IMR-90 (cell line): ENCODE data around the gene SRRM4. TPM values are rescaled to one million over a fixed set of nuclear protein-coding genes. Genes with fewer than 3 reads are reported as not detected.

ENCODE experiments used
- ATAC-seq: fragments of 200-7000 bp; cut with Tn5 transposase; 2 replicates; pipeline ENCODE4 v1.9.1; 2020; ENCODE audit warnings: low read depth, mild to moderate bottlenecking, moderate library complexity
- BruUV-seq: library from RNA; stranded (reverse); fragments of 400-500 nt; replicated peaks from 2 replicates; lab custom pipeline; 2021; lab: Mats Ljungman, UMichigan
- CTCF ChIA-PET: fragments of 300-600 bp; formaldehyde crosslinking; extraction: SDS; loops from one replicate; lab custom pipeline; 2021; ENCODE audit warnings: antibody characterized with exemption; lab: Yijun Ruan, JAX
- POLR2A ChIA-PET: fragments of 300-600 bp; sonication (Branson Sonifier 250); formaldehyde crosslinking; loops from one replicate; lab custom pipeline; 2022; ENCODE audit warnings: antibody characterized with exemption; ENCODE audit not compliant: unreplicated experiment; lab: Charles Lee
- DNase-seq: peaks from one replicate; pipeline ENCODE4 v3.0.0; 2013
- H2AFZ ChIP-seq: replicated peaks from 2 replicates; pipeline ENCODE3; 2013; ENCODE audit warnings: low read length, mild to moderate bottlenecking; ENCODE audit not compliant: poor library complexity
- H2AK5ac ChIP-seq: 2 replicates; pipeline ENCODE4 v1.6.1; 2013; ENCODE audit warnings: low read depth, low read length, inconsistent platforms
- H2AK9ac ChIP-seq: replicated peaks from 2 replicates; pipeline ENCODE3; 2013; ENCODE audit warnings: mild to moderate bottlenecking, low read depth, low read length, moderate library complexity; ENCODE audit not compliant: poor library complexity
- H2BK120ac ChIP-seq: 2 replicates; pipeline ENCODE4 v1.6.1; 2013; ENCODE audit warnings: low read depth, low read length, inconsistent platforms
- H2BK15ac ChIP-seq: 3 replicates; pipeline ENCODE4 v1.6.1; 2013; ENCODE audit warnings: low read depth, low read length, inconsistent platforms
- H2BK20ac ChIP-seq: 2 replicates; pipeline ENCODE4 v1.6.1; 2013; ENCODE audit warnings: low read depth, mild to moderate bottlenecking, inconsistent platforms, low read length, moderate library complexity
- H2BK5ac ChIP-seq: 2 replicates; pipeline ENCODE4 v1.6.1; 2013; ENCODE audit warnings: mild to moderate bottlenecking, low read depth, low read length, inconsistent platforms; ENCODE audit not compliant: poor library complexity, severe bottlenecking
- H3K14ac ChIP-seq: replicated peaks from 2 replicates; pipeline ENCODE4 v1.6.1; 2013; ENCODE audit warnings: low read depth, low read length, inconsistent platforms
- H3K18ac ChIP-seq: 2 replicates; pipeline ENCODE4 v1.6.1; 2013; ENCODE audit warnings: low read depth, low read length, control low read depth
- H3K23ac ChIP-seq: 2 replicates; pipeline ENCODE4 v1.6.1; 2013; ENCODE audit warnings: low read depth, low read length, inconsistent platforms
- H3K27ac ChIP-seq: 2 replicates; pipeline ENCODE4 v1.5.1; 2013; ENCODE audit warnings: mild to moderate bottlenecking, control low read depth, low read length; ENCODE audit not compliant: insufficient read depth
- H3K27me3 ChIP-seq: 2 replicates; pipeline ENCODE4 v1.6.1; 2013; ENCODE audit warnings: low read length; ENCODE audit not compliant: control insufficient read depth, insufficient read depth
- H3K36me3 ChIP-seq: 2 replicates; pipeline ENCODE4 v1.6.1; 2013; ENCODE audit warnings: low read length, mixed read lengths; ENCODE audit not compliant: control insufficient read depth, insufficient read depth
- H3K4ac ChIP-seq: 2 replicates; pipeline ENCODE4 v1.6.1; 2013; ENCODE audit warnings: low read depth, low read length, inconsistent platforms
- H3K4me1 ChIP-seq: 2 replicates; pipeline ENCODE4 v1.6.1; 2013; ENCODE audit warnings: low read length, mixed read lengths; ENCODE audit not compliant: control insufficient read depth, insufficient read depth
- H3K4me2 ChIP-seq: 2 replicates; pipeline ENCODE4 v1.6.1; 2013; ENCODE audit warnings: low read depth, mild to moderate bottlenecking, control low read depth, low read length, moderate library complexity
- H3K4me3 ChIP-seq: 2 replicates; pipeline ENCODE4 v1.5.1; 2013; ENCODE audit warnings: low read depth, mild to moderate bottlenecking, control low read depth, low read length, moderate library complexity; ENCODE audit not compliant: insufficient read depth
- H3K56ac ChIP-seq: 2 replicates; pipeline ENCODE4 v1.6.1; 2013; ENCODE audit warnings: low read length, inconsistent platforms; ENCODE audit not compliant: insufficient read depth; ENCODE audit errors: extremely low read depth
- H3K79me1 ChIP-seq, 2 experiments: 2 replicates each; pipeline ENCODE4 v1.6.1; 2013; ENCODE audit warnings: low read length in 2 of 2, inconsistent platforms in 1 of 2, low read depth in 1 of 2
- H3K9ac ChIP-seq: 2 replicates; pipeline ENCODE4 v1.6.1; 2013; ENCODE audit warnings: low read depth, low read length, control low read depth
- H3K9me1 ChIP-seq: 2 replicates; pipeline ENCODE4 v1.6.1; 2013; ENCODE audit warnings: low read length, inconsistent platforms; ENCODE audit not compliant: insufficient read depth
- H3K9me3 ChIP-seq: 2 replicates; pipeline ENCODE4 v1.6.1; 2013; ENCODE audit warnings: low read length; ENCODE audit not compliant: control insufficient read depth, insufficient read depth
- H4K20me1 ChIP-seq: 2 replicates; pipeline ENCODE4 v1.6.1; 2013; ENCODE audit warnings: low read length, inconsistent platforms; ENCODE audit not compliant: insufficient read depth
- H4K5ac ChIP-seq: 2 replicates; pipeline ENCODE4 v1.6.1; 2013; ENCODE audit warnings: mild to moderate bottlenecking, low read depth, low read length, control low read depth
- H4K8ac ChIP-seq, 2 experiments: 2 replicates each; pipeline ENCODE4 v1.6.1; 2013; ENCODE audit warnings: low read depth in 2 of 2, low read length in 2 of 2, control low read depth in 1 of 2, inconsistent platforms in 1 of 2
- H4K91ac ChIP-seq: 2 replicates; pipeline ENCODE4 v1.6.1; 2013; ENCODE audit warnings: low read depth, low read length, inconsistent platforms; ENCODE audit not compliant: insufficient read depth
- ELK1 ChIP-seq: fragments of 150-350 bp; IDR thresholded peaks from 2 replicates; pipeline ENCODE4 v1.6.1; 2016; ENCODE audit warnings: low read depth, mild to moderate bottlenecking, low read length, moderate library complexity, borderline replicate concordance
- RAD21 ChIP-seq: IDR thresholded peaks from 2 replicates; pipeline ENCODE4 v1.6.1; 2012; ENCODE audit warnings: low read length, improper control_type of control experiment
- WGBS, 2 experiments: methylation state at CpG; one replicate each; pipeline versions ENCODE4 v1.1.5 to v1.1.7; 2013; ENCODE audit warnings: missing lambda C conversion rate in 2 of 2; ENCODE audit not compliant: insufficient read length in 1 of 2; ENCODE audit errors: extremely low coverage in 2 of 2; 5-methylcytosine and 5-hydroxymethylcytosine counted together
- dilution Hi-C: fragments of 300-500 bp; cut with HindIII; formaldehyde crosslinking; loops from one replicate; pipeline ENCODE4 v1.14.3; 2018; ENCODE audit warnings: low sequenced_read_pairs; ENCODE audit not compliant: unreplicated experiment
- in situ Hi-C: fragments of 300-500 bp; cut with MboI; formaldehyde crosslinking; loops from 3 replicates; pipeline ENCODE4 v1.14.3; 2019; ENCODE audit warnings: low sequenced_read_pairs, inconsistent platforms, mixed read lengths
- intact Hi-C: fragments of 100-400 bp; cut with micrococcal nuclease; formaldehyde crosslinking; loops from 2 replicates; pipeline ENCODE4 v1.10.0; 2022
- polyA plus RNA-seq, 3 experiments: library from polyadenylated mRNA; depleted of rRNA; stranded (reverse); fragments of >200 nt; gene quantifications; 2 replicates each; pipeline ENCODE4 v1.2.3, GENCODE V29; 2012; ENCODE audit warnings: low replicate concordance in 1 of 3
- total RNA-seq: library from RNA; depleted of rRNA; stranded (reverse); fragments of >200 nt; gene quantifications from 2 replicates; pipeline ENCODE4 v1.2.3, GENCODE V29; 2012
- TF ChIP-seq, protein P1 (sequence below): conservative IDR thresholded peaks from 2 replicates; pipeline ENCODE4 v1.5.1; 2012; ENCODE audit warnings: mild to moderate bottlenecking, low read depth, low read length, improper control_type of control experiment

SRRM4 gene
- total and polyA plus RNA-seq, 2 of the 4 experiments (the other 2 are of a cell fraction): not detected

- TF ChIP-seq ELK1: no peak
- TF ChIP-seq RAD21: no peak
- TF ChIP-seq, protein P1, sequence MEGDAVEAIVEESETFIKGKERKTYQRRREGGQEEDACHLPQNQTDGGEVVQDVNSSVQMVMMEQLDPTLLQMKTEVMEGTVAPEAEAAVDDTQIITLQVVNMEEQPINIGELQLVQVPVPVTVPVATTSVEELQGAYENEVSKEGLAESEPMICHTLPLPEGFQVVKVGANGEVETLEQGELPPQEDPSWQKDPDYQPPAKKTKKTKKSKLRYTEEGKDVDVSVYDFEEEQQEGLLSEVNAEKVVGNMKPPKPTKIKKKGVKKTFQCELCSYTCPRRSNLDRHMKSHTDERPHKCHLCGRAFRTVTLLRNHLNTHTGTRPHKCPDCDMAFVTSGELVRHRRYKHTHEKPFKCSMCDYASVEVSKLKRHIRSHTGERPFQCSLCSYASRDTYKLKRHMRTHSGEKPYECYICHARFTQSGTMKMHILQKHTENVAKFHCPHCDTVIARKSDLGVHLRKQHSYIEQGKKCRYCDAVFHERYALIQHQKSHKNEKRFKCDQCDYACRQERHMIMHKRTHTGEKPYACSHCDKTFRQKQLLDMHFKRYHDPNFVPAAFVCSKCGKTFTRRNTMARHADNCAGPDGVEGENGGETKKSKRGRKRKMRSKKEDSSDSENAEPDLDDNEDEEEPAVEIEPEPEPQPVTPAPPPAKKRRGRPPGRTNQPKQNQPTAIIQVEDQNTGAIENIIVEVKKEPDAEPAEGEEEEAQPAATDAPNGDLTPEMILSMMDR: no peak
- Histone ChIP-seq H3K4ac (no peak overlapping the region), H3K23ac (no peak overlapping the region), H2AK5ac (no peak overlapping the region), H3K9me1 (no peaks in the 10 kb centered on the region), H3K56ac (no peak overlapping the region), H3K36me3 (no peaks in the 10 kb centered on the region), H2AFZ (no peak overlapping the region), H3K4me1 (no peaks in the 10 kb centered on the region), H3K4me2 (no peak overlapping the region), H2BK15ac (no peak overlapping the region), H4K5ac (no peak overlapping the region), H2BK5ac (no peak overlapping the region), H4K91ac (no peak overlapping the region), H3K18ac (no peak overlapping the region), H2BK120ac (no peak overlapping the region), H3K9me3 (peaks cover 14% of the 10 kb centered on the region; the same call in 1 of the 2 replicates), H2AK9ac (no peak overlapping the region), H3K27ac (no peak overlapping the region), H4K20me1 (no peaks in the 10 kb centered on the region), H3K4me3 (no peak overlapping the region), H3K27me3 (no peaks in the 10 kb centered on the region), H4K8ac (no peak overlapping the region), H2BK20ac (no peak overlapping the region), H3K9ac (no peak overlapping the region), H3K14ac (no peak overlapping the region), H3K79me1 (no peaks in the 10 kb centered on the region)
- WGBS, 2 experiments: no CpG with 5 or more reads among the region's 10 CpGs
- intact Hi-C loops (no loop called here), in situ Hi-C loops (no loop called here), dilution Hi-C loops (no loop called here)
- ChIA-PET CTCF (no interaction called here), POLR2A (no interaction called here)
- no peak for ATAC-seq
- DNase-seq: no peak
- BruUV-seq: no TSS peak
These were observed 107.5 kb downstream of the SRRM4 start for GRCh38 chr12:119088685-119089379.
